GM21717 (cell line): Measurements from ENCODE around the gene MACF1.

ENCODE experiments used
- ATAC-seq: cut with Tn5 transposase; IDR thresholded peaks from one replicate; pipeline ENCODE4 v1.9.1; 2021; ENCODE audit warnings: mild to moderate bottlenecking, moderate library complexity; ENCODE audit not compliant: unreplicated experiment

The MACF1 gene

DNA sequence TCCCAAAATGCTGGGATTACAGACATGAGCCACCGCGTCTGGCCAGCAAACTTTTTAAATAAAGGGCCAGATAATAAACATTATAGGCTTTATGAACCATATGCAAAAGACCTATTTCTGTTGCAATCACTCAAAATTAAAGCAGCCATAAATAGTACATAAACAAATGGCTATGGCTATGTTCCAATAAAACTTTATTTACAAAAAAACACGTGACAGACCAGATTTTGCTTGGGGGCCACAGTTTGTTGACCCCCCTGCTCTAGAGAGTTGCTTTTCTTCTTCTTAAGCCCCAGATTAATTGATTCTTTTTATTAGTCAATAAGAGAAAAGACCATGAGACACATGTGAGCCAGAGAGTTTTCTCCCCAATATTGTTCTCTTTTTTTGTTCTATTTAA is 138.3 kb downstream of the MACF1 start:
- no peak for ATAC-seq

DNA sequence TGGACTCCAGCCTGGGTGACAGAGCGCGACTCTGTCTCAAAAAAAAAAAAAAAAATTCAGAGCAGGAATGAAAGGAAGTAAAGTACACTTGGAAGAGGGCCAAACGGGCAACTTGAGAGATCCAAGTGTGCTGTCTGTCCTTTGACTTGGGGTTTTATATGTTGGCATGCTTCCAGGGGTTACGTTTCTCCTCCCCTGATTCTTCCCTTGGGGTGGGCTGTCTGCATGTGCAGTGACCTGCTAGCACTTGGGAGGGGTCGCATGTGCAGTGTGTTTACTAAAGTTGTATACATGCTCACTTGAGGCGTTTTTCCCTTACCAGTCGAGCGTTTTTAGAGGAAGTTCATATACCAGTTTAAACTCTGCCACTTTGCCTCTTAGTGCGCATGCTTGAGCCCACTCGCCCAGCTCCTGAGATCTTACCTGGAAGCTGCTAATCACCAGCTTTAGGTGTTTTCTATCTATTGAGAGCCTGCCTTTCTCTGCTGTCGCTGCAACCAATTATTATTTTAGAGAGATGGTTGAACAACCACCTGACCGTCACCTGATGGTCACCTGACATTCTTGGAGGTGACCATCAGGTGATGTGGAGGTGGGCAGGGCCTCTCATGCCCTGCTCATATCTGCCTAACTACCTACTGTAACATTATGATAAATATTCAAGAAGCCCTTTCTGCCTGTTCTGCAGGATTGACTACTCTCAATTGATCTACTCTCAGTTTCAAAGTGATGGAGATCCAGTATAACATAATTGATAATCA is 140.1 kb downstream of the MACF1 start:
- ATAC-seq = no peak

DNA sequence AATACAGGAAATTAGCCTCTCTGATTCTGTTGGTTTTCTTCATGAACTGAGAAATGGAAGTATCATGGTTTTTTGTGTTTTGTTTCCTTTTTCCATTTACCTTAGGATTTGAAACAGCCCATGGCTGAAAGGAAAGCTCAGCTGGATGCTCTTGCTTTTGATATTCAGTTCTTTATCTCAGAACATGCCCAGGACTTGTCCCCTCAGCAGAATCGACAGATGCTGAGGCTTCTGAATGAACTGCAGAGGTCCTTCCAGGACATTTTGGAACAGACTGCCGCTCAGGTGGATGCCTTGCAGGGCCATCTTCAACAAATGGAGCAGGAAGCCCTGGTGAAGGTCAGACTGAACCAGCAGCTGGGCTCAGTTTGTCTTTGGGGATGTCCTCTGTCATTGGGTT is 142.4 kb downstream of the MACF1 start:
- no peak for ATAC-seq

DNA sequence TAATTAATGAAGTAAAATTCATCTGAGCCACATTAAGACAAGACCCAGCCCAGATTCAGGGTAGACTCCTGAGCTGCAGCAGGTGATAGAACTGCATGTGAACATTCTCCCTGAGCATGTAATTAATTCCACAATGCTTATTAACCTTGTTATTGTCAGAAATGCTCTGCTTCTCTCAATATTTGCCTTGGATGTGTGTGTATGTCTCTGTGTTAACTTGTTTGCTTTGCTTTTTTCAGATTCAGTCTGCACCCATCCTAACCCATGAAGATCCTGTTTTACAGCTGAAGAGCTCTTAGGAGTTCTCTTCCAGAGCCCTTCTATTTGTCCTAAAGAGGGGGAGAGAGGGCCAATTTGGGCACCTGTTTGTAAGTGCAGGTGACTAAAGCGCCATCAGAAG is 143.8 kb downstream of the MACF1 start:
- ATAC-seq = no peak

DNA sequence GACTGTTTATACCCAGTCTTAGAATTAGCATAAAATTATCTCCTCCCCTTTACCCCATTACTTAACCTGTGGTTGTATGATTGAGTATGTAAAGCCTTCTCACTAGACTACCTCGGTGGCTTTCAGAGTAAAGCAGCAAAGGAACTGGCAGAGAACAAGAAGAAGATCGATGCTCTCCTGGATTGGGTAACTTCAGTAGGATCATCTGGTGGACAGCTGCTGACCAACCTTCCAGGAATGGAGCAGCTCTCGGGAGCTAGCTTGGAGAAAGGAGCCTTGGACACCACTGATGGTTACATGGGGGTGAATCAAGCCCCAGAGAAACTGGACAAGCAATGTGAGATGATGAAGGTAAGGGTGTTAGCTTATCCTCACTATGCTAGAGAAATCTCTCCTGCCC is 148.4 kb downstream of the MACF1 start:
- ATAC-seq = no peak

DNA sequence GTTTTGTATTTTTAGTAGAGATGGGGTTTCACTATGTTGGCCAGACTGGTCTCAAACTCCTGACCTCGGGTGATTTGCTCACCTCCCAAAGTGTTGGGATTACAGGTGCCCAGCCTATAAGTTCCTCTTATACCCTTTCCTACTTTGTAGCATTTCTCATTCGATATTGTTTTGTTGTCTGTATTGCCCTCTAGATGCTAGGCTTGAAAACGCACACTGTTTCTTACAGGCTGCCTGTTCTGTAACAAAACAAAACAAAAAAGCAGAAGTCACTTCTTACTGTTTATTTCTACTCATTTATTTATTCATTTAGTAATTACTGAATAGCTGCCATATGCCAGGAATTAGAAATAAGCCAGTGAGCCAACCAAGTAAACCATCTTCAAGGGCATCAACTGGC is 150.1 kb downstream of the MACF1 start:
- no peak for ATAC-seq

DNA sequence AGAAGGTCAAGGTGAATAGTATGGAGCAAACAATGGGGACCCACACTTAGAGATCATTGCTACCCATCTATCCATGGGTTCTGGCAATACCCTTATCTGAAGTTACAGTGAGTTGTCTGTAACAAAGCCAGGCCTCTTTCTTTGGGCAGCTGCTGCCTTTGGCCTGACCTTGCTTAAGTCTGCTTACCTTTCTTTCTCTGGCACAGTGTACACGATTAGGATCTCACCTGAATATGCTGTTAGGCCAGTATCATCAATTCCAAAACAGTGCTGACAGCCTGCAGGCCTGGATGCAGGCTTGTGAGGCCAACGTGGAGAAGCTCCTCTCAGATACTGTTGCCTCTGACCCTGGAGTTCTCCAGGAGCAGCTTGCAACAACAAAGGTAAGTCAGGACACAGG is 154.0 kb downstream of the MACF1 start:
- no peak for ATAC-seq

DNA sequence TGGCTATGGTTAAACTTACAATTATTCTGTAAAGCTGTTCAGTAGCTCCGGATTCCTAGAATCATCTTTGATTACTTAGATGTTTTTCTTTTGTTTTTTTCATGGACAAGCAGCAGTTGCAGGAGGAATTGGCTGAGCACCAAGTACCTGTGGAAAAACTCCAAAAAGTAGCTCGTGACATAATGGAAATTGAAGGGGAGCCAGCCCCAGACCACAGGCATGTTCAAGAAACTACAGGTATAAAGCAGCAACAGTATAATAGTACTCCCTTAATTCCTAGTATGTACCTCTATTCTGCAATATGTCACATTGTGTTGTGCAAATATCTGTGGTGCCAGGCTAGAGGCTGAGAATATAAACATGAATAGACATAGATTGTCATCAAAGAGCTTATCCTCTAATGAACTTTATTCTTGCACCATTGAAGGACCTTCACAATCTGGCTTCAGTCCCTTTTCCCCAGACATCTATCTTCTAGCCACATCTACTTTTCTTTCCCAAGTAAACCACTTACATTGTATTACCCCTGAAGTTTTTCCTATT is 154.6 kb downstream of the MACF1 start:
- no peak for ATAC-seq

DNA sequence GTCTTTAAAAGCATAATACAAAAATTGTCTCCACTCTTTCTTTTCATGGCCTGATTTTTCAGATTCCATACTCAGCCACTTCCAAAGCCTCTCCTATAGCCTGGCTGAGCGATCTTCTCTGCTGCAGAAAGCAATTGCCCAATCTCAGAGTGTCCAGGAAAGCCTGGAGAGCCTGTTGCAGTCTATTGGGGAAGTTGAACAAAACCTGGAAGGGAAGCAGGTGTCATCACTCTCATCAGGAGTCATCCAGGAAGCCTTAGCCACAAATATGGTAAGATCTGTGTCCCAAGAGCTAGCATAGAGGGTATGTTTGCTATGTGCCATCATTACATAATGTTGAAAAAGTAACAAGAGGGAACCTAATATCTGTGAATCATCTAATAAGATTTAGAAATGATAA is 156.2 kb downstream of the MACF1 start:
- no peak for ATAC-seq

DNA sequence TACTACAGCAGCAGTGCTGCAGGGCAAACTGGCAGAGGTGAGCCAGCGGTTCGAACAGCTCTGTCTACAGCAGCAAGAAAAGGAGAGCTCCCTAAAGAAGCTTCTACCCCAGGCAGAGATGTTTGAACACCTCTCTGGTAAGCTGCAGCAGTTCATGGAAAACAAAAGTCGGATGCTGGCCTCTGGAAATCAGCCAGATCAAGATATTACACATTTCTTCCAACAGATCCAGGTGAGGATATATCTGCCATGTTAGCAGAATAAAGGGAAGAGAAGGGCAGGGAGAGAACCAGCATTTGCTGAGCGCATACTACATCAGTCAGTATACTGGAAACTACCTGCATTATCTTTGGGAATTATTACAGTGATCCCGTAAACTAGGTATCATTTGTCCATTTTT is 157.0 kb downstream of the MACF1 start:
- no peak for ATAC-seq

DNA sequence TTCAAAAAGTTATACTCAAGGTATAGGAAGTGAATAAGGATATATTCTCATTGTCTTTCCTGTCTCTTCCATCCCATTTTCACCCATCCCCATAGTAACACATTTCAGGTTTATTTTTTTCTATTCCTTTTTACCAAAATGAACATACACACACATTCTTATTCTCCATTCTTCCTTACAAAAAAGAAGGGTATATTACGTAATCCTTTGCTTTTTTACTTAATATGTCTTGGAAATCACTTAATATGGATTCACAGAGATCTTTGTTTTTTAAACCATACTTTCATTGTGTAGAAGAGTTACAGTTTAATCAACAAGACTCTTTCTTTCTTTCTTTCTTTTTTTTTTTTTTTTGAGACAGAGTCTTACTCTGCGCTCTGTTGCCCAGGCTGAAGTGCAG is 158.8 kb downstream of the MACF1 start:
- no peak for ATAC-seq

DNA sequence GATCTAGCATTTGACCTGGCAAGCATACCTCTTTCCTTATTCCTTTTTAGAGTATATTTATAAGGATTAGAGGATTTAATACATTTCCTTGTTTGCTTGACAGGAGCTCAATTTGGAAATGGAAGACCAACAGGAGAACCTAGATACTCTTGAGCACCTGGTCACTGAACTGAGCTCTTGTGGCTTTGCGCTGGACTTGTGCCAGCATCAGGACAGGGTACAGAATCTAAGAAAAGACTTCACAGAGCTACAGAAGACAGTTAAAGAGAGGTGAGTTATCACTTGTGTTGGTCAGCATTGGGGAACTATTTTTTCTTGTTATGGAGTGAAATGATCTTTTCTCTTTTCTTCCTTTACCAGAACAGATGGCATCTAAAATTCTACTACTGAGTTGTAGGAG is 163.6 kb downstream of the MACF1 start:
- ATAC-seq = no peak

DNA sequence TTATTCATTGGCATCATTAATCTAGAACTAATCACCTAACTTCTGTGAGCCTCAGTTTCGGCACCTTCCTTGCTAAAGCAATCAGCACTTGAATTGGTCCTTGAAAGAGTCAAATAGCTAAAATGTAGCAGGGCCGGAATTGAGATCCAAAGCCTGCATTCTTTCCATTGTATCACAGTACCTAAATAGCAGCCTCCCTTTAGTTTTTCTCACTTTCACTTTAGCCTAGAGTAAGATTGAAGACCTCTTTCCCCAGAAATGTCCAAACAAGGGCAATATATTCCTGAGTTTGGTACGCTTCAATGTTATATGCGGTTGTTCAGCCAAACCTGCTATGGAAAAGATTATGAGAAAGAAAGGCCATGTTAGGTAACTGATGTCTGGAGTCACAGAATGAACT is 165.1 kb downstream of the MACF1 start:
- ATAC-seq = no peak

DNA sequence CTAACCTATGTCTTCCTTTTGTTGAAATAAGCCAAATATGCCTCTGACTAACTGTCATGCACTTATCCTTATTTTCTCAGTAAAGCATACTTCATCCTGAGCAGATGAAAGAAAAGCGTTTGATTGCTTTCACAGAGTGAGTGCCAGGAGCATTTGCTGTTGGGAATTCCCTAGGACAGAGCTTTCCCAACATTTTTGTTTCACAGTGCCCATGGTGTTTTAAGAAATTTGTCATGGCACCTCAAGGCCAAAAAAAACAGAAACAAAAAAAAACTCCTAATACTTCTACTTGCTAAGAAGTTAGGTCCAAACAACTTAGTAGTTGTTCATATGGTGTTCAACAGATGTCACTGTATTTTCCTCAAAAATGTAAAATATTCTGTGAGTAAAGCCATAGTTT is 166.1 kb downstream of the MACF1 start:
- no peak for ATAC-seq

DNA sequence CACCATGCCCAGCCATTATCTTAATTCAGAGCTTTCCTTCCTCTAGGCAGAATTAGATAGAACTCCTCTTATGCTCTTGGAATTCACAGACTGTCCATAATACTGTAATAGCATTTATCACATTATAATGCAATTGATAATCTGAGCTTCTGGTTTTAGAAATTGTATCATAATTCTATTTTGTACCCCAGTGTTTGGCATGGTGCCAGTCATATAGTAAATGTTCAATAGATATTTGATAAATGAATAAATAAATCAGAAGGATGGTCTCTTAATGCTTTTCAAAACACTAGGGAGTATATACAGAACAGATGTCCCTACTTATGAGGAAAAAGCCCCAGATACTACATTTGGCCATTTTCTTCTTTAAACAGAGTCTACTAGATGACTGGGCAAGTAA is 167.6 kb downstream of the MACF1 start:
- no peak for ATAC-seq

DNA sequence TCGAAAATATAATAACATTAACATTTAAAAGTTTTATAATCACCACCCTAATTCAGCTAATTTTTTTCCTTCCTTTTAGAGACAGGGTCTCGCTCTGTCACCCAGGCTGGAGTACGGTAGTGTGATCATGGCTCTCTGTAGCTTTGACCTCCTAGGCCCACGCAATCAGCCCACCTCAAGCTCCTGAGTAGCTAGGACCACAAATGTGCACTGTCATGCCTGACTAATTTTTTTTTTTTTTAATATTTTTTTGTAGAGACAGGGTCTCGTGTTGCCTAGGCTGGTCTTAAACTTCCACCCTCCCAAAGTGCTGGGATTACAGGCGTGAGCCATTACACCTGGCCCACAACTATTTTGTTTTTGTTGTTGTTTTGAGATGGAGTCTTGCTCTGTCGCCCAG is 172.2 kb downstream of the MACF1 start:
- no peak for ATAC-seq

DNA sequence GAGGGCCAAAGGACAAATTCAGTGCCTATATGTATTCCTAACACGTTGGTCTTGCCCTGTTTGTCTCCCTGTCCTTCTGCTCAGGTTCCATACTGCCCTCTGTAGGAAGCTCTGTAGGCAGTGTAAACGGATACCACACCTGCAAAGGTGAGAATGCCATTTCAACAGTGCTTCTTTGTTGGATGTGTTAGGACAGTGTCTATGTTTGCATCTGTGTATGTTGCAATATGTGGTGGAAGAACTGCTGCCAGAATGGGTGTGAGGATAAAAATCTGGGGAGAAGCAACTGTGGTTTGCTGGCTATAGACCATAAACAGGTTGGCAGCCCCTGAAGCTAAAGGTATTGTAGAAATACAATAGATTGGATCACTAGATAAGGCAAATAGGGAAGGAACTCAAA is 173.9 kb downstream of the MACF1 start:
- ATAC-seq = no peak

DNA sequence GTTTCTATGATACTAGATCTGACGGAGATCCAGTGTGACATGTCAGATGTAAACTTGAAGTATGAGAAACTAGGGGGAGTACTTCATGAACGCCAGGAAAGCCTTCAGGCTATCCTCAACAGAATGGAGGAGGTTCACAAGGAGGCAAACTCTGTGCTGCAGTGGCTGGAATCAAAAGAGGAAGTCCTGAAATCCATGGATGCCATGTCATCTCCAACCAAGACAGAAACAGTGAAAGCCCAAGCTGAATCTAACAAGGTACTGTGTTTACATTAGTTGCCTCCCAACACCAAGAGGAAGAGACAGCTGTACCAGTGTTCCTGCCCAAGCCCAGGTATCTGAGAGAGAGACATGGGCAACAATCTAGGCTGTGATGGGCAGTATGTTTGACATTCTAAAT is 174.7 kb downstream of the MACF1 start:
- ATAC-seq = no peak

DNA sequence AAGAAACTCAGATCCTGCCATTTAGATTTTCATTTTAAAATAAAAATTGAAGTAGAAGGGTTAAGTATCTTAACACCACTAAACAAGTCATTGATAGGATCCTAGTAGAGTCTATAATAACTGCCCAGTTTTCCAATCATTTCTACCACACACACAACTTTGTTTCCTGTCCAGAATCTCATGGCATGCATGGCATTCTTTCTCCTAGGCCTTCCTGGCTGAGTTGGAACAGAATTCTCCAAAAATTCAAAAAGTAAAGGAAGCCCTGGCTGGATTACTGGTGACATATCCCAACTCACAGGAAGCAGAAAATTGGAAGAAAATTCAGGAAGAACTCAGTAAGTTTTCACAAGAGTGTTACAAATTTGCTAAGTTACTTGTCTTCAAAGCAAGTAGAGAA is 175.5 kb downstream of the MACF1 start:
- ATAC-seq = no peak

DNA sequence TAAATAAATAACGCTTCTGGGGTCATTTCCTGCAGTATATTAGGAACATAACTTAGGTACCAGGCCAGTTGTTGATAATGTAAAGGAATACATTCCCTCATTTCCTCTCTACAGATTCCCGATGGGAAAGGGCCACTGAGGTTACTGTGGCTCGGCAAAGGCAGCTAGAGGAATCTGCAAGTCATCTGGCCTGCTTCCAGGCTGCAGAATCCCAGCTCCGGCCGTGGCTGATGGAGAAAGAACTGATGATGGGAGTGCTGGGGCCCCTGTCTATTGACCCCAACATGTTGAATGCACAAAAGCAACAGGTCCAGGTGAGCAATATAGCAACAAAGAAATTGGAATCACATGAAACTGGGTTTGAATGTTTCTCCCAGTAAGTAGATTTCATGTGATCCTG is 177.3 kb downstream of the MACF1 start:
- ATAC-seq = no peak

DNA sequence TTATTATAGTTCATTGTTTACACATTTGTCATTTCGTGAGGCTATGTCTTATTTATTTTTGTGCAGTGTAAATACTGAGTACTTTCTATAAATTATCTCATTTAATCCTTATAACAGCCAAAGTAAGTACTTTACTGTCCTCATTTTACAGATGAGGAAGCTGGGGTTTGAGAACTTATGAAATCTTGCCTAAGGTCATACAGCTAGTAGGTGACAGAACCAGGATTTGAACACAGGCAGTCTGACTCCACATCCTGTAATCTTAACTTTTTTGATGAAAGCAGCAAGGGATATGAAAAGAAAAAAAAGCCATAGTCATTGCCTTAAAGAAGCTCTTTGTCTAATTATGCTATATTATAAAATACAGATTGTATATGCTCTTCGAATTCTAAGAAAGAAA is 179.8 kb downstream of the MACF1 start:
- no peak for ATAC-seq

DNA sequence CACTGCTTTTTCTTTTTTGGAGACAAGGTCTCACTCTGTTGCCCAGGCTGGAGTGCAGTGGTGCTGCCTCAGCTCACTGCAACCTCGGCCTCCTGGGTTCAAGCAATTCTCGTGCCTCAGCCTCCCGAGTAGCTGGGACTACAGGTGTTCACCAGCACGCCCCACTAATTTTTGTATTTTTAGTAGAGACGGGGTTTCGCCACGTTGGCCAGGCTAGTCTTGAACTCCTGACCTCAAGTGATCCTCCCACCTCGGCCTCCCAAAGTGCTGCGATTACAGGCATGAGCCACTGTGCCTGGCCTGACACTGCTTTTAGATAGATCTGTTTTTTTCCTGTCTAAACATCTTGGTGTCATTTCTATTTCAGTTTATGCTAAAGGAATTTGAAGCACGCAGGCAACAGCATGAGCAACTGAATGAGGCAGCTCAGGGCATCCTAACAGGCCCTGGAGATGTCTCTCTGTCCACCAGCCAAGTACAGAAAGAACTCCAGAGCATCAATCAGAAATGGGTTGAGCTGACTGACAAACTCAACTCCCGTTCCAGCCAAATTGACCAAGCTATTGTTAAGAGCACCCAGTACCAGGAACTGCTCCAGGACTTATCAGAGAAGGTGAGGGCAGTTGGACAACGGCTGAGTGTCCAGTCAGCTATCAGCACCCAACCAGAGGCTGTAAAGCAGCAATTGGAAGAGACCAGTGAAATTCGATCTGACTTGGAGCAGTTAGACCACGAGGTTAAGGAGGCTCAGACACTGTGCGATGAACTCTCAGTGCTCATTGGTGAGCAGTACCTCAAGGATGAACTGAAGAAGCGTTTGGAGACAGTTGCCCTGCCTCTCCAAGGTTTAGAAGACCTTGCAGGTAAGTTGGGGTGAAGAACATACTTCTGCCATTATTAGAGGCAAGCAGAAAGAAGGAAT is 180.8 kb downstream of the MACF1 start:
- ATAC-seq = no peak
